Measurements from ENCODE around the gene LRP1B.

Gene LRP1B

GRCh38 chr2:141482697-141483096 lies 648.1 kb downstream of the LRP1B start:
- TF ChIP-seq CTCF (conservative IDR thresholded peaks at IDR 0.05), result no peak
- H3K27ac ChIP-seq, result no peak overlapping the region

- no peak for TF ChIP-seq CTCF (conservative IDR thresholded peaks at IDR 0.05)
- no peak overlapping the region for H3K27ac ChIP-seq
Measured at GRCh38 chr2:141475801-141476200, 655.0 kb downstream of the LRP1B start.

GRCh38 chr2:141468761-141469160 lies 662.1 kb downstream of the LRP1B start:
- peak overlapping the region; percentile 20 for H3K27ac ChIP-seq
- TF ChIP-seq CTCF (conservative IDR thresholded peaks at IDR 0.05), result no peak

- H3K27ac ChIP-seq, result no peak overlapping the region
- no peak for TF ChIP-seq CTCF (conservative IDR thresholded peaks at IDR 0.05)
Measured at GRCh38 chr2:141467331-141467730, 663.5 kb downstream of the LRP1B start.

GRCh38 chr2:141464995-141465394 lies 665.8 kb downstream of the LRP1B start:
- TF ChIP-seq CTCF (conservative IDR thresholded peaks at IDR 0.05), result no peak
- no peak overlapping the region for H3K27ac ChIP-seq

- H3K27ac ChIP-seq, result no peak overlapping the region
- no peak for TF ChIP-seq CTCF (conservative IDR thresholded peaks at IDR 0.05)
Measured at GRCh38 chr2:141458351-141458750, 672.5 kb downstream of the LRP1B start.

- H3K27ac ChIP-seq, result peak overlapping the region; percentile 83
- TF ChIP-seq CTCF (conservative IDR thresholded peaks at IDR 0.05), result no peak
Measured at GRCh38 chr2:141455877-141456276, 674.9 kb downstream of the LRP1B start.
